ENCODE measurements around the gene PTH2R. TPM values are rescaled to one million over a fixed set of nuclear protein-coding genes. Genes with fewer than 3 reads are reported as not detected.
A peak's percentile ranks its signal among the peaks of the same experiment; 100 is the strongest.
"Not testable (repeated sequence)": the region's sequence is repeated elsewhere in the genome, so short reads cannot be mapped to it uniquely, and the experiment has no call there.

PTH2R gene
- total RNA-seq, 1 donor from 2014 or later = not detected

GRCh38 chr2:208464205-208464604 is 57.6 kb downstream of the PTH2R start:
- TF ChIP-seq CTCF (IDR thresholded peaks at IDR 0.05; ENCODE audit: insufficient read depth, low read length, poor library complexity, severe bottlenecking) = no peak
- H3K27me3 ChIP-seq (ENCODE audit: control insufficient read depth, insufficient read depth, low read length) = no peaks in the 10 kb centered on the region
- no peaks in the 10 kb centered on the region for H3K36me3 ChIP-seq (ENCODE audit: control insufficient read depth, insufficient read depth, low read length)
- no peak for DNase-seq (ENCODE audit: low read depth)
- no peak overlapping the region for H3K4me3 ChIP-seq (ENCODE audit: low read depth, low read length)

GRCh38 chr2:208466151-208466919 is 59.7 kb downstream of the PTH2R start:
- Histone ChIP-seq H3K4me3 (ENCODE audit: low read depth, low read length) (no peak overlapping the region), H3K36me3 (ENCODE audit: control insufficient read depth, insufficient read depth, low read length) (no peaks in the 10 kb centered on the region), H3K27me3 (ENCODE audit: control insufficient read depth, insufficient read depth, low read length) (no peaks in the 10 kb centered on the region)
- TF ChIP-seq CTCF (IDR thresholded peaks at IDR 0.05; ENCODE audit: insufficient read depth, low read length, poor library complexity, severe bottlenecking) = peak; percentile 82
- peak; percentile 5 for DNase-seq (ENCODE audit: low read depth)

- Histone ChIP-seq H3K36me3 (ENCODE audit: control insufficient read depth, insufficient read depth, low read length) (no peaks in the 10 kb centered on the region), H3K27me3 (ENCODE audit: control insufficient read depth, insufficient read depth, low read length) (no peaks in the 10 kb centered on the region), H3K4me3 (ENCODE audit: low read depth, low read length) (no peak overlapping the region)
- DNase-seq (ENCODE audit: low read depth) = no peak
- TF ChIP-seq CTCF (IDR thresholded peaks at IDR 0.05; ENCODE audit: insufficient read depth, low read length, poor library complexity, severe bottlenecking) = no peak
These were observed 60.3 kb downstream of the PTH2R start for GRCh38 chr2:208466920-208467298.

GRCh38 chr2:208467564-208467963 is 61.0 kb downstream of the PTH2R start:
- H3K4me3 ChIP-seq (ENCODE audit: low read depth, low read length) = no peak overlapping the region
- DNase-seq (ENCODE audit: low read depth) = no peak
- TF ChIP-seq CTCF (IDR thresholded peaks at IDR 0.05; ENCODE audit: insufficient read depth, low read length, poor library complexity, severe bottlenecking) = no peak
- no peaks in the 10 kb centered on the region for H3K36me3 ChIP-seq (ENCODE audit: control insufficient read depth, insufficient read depth, low read length)
- no peaks in the 10 kb centered on the region for H3K27me3 ChIP-seq (ENCODE audit: control insufficient read depth, insufficient read depth, low read length)

GRCh38 chr2:208477741-208478140 is 71.1 kb downstream of the PTH2R start:
- no peak for DNase-seq (ENCODE audit: low read depth)
- Histone ChIP-seq H3K27me3 (ENCODE audit: control insufficient read depth, insufficient read depth, low read length) (no peaks in the 10 kb centered on the region), H3K4me3 (ENCODE audit: low read depth, low read length) (no peak overlapping the region), H3K36me3 (ENCODE audit: control insufficient read depth, insufficient read depth, low read length) (no peaks in the 10 kb centered on the region)
- TF ChIP-seq CTCF (IDR thresholded peaks at IDR 0.05; ENCODE audit: insufficient read depth, low read length, poor library complexity, severe bottlenecking) = no peak

GRCh38 chr2:208479342-208479741 is 72.8 kb downstream of the PTH2R start:
- DNase-seq (ENCODE audit: low read depth) = no peak
- no peaks in the 10 kb centered on the region for H3K36me3 ChIP-seq (ENCODE audit: control insufficient read depth, insufficient read depth, low read length)
- TF ChIP-seq CTCF (IDR thresholded peaks at IDR 0.05; ENCODE audit: insufficient read depth, low read length, poor library complexity, severe bottlenecking) = no peak
- no peaks in the 10 kb centered on the region for H3K27me3 ChIP-seq (ENCODE audit: control insufficient read depth, insufficient read depth, low read length)
- no peak overlapping the region for H3K4me3 ChIP-seq (ENCODE audit: low read depth, low read length)

- not testable (repeated sequence) for H3K4me3 ChIP-seq (ENCODE audit: low read depth, low read length); H3K36me3 ChIP-seq (ENCODE audit: control insufficient read depth, insufficient read depth, low read length); DNase-seq (ENCODE audit: low read depth); H3K27me3 ChIP-seq (ENCODE audit: control insufficient read depth, insufficient read depth, low read length)
These were observed 75.4 kb downstream of the PTH2R start for GRCh38 chr2:208481945-208482344.

- not testable (repeated sequence) for H3K4me3 ChIP-seq (ENCODE audit: low read depth, low read length); H3K36me3 ChIP-seq (ENCODE audit: control insufficient read depth, insufficient read depth, low read length); DNase-seq (ENCODE audit: low read depth); H3K27me3 ChIP-seq (ENCODE audit: control insufficient read depth, insufficient read depth, low read length)
These were observed 75.9 kb downstream of the PTH2R start for GRCh38 chr2:208482453-208483015.
